NCI-H2196 (cell line): ENCODE measurements around the gene IGSF5.

Experiments
- DNase-seq: peaks from one replicate; lab custom pipeline; 2025; ENCODE audit not compliant: unreplicated experiment; lab: John Stamatoyannopoulos, UW

IGSF5 gene

DNA sequence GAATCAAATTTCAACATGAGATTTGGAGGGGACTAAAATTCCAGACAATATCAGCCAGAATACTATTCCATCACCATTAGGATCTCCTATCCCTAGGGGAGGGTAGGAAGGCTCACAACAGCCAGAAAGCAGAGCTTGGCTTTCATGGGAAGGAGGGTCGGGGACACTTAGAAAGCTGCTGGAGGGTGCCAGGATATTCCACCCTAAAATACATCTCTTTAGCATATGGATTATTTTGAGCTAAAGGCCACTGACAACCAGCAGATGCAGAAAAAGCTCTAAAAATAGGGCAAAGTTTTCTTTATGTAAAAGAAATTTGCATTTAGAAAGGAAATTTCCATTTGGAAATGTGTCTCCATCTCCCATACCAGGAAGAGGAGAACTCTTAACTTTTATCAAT lies 68.0 kb downstream of the IGSF5 start:
- no peak for DNase-seq

DNA sequence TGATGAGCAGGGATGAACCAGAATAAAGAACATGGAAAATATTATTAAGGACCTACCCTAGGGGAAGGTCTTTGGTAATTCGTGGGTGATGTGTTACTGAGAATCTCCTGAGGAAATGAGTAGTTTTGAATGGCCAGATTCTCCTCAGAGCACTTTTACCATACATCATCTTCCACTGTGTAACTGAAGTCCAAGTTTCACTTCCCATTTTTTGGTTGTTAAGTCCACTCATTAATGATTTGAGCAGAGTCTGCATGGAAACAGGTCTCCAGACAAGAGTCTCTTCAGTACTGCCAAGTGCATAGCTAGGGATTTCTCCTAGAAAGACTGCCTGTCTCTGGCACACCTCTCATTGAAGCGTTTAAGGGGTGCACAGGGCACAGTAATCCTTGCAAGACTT lies 73.6 kb downstream of the IGSF5 start:
- no peak for DNase-seq

DNA sequence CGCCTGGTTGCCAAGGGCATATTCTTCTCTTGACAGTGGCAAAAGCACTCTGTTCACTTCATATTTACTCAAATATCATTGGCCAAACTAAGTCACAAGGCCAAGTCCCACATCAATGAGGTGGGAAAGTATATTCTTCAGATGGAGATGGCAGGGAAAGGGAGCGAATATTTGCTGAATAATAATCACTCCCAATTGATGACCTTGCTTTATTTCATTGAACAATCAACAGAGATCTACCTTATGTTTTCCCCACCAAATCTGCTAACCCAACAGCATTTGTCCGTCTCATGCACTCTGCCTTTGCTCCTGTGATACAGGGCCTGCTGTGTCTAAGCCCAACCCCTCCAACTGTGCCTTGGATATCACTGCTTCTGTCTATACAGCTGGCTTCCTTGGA lies 77.1 kb downstream of the IGSF5 start:
- DNase-seq = no peak

DNA sequence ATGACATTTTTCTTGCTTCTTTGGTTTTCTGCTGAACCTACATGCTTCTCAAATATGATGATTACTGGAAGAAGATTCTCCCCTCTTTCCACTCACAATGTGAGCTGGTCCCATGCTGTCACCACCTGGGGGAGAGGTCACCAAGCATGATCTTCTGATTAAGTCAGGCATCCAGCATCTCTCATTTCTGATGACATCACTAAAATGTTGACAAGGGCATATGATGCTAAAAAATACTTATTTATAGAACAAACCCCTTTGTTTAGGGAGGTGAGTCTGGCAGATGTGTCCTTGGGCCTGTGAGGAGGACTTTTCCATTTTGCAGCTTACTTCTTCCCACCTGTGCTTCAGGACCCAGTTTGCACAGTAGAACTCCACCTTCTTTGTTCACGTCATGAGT lies 80.3 kb downstream of the IGSF5 start:
- no peak for DNase-seq

DNA sequence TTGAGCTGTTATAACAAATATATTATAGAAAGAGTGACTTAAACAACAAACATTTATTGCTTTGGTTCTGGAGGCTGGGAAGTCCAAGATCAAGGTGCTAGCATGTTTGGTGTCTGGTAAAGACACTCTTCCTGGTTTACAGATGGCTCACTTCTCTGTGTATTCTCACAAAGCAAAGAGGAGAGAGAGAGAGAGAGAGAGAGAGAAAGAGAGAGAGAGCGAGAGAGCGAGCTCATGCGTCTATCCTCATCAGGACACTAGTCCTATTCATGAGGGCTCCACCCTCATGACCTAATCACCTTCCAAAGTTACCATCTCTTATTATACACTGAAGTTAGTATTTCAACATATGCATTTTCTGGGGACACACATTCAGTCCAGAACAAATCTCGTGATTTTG lies 89.6 kb downstream of the IGSF5 start:
- DNase-seq = no peak

DNA sequence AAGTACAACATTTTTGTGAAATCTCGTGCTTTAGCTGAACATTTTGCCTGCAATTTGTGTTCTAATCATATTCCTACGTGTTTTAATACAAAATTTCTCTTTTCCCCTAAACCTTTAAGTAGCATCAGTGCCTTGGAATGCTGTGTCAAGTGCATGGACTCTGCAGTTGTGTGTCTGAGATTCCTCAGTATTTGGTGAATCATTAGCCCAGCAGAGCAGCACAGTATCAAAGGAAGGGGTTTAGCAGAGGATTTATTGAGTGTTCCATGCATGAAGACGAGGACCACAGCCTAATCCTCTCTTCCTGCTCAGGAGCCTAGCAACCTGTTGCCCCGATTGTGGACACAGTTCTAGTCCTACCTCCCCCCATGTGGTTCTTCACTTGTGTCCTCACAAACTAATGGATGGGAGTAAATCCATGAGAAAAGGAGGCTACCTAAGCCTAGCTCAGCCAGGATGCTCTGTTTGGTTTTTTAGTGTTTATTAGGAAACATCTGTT lies 92.9 kb downstream of the IGSF5 start:
- DNase-seq = no peak

DNA sequence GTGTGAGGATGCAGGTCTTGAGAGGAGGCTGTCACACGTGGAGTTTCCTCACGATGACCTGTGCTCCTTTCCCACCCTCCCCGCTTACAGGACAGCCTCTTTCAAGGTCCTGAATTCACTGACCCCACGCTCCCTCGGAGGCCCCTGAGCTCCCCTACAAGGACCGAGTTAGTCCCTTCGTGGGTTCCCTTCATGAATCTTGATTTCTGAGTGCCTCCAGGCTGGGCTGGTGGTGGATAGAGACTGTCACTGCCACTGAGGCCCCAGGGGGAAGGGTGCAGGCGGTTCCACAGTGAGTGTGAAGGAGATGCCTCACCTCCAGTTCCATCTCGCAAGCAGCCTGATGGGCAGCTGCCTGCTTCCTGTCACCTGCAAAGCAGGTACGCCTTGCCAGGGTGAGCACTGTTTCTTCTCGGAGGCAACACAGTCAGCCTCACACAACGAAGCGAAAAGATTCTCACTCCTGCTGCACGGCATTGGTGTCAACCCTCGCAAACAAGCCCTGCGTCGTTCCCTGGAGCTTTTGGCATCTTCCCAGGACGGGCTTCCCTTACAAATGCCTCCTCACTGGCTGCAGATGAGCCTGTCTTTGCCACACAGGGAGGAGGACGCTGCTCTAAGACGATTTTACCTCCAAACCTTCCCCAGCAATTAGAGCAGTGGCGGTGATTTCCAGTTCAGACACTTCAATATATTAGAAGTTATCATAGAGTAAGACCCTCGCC lies 95.6 kb downstream of the IGSF5 start:
- DNase-seq = no peak

DNA sequence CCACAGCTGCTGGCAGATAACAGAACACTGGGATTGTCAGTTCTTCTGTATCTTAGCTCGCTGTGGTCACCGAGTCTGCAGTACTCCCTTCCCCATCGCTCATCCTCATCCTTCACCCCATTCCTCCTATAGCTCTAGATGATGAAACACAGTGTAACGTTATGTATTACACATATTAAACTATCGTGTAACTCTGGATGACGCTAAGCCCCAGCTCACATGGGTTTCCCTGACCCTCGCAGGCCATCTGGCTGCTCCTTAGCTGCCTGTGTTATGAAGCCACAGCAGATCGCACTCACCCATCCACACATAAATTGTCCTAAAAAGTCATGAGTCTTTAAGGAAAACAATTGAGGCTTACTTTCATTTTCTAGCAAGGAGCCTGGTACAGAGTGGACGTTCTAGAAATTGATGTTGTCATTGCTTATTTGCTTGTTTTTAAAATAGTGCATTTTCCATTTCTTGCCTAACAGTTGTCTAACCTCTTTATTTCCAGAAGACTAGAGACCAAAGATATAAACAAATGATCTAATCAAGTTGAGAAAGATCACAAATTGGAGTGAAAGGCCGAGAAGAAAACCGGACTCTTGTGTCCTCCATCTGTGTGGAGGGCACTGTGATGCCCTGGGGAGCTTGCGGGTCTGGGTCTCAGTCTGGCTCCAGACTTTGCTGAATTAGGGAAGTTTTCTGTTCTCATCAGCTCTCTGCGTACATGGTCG lies 97.9 kb downstream of the IGSF5 start:
- DNase-seq = no peak

DNA sequence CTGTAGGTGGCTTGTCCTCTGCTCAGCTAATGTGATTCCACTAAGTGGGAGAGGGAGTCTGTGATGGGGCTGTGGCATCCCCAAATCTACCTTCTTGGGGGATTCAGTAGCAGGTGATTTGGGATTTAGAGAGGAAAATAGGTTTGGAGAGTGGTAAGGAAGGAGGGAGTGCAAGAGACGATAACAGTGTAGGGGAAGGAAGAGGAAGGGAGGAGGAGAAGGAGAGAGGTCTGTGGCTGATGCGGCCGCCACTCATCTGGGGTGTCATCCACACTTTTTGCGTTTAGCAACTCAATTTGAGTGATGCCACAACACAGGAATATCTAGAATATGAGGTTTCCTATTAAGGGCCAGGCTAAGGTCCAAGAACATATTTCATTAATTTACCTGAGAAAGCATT lies 98.5 kb downstream of the IGSF5 start:
- DNase-seq = no peak

DNA sequence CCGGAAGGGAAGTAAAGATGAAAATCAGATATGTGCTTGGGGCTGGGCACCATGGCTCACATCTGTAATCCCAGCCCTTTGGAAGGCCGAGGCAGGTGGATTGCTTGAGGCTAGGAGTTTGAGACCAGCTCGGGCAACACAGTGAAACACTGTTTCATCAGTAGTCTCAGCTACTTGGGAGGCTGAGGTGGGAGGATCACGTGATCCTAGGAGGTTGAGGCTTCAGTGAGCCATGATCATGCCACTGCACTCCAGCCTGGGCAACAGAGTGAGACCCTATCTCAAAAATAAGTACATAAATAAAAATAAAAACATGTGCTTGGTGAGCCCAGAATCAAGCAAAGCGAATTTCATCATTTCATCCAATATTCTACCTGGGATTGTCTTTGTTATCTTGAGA lies 98.9 kb downstream of the IGSF5 start:
- DNase-seq = no peak

DNA sequence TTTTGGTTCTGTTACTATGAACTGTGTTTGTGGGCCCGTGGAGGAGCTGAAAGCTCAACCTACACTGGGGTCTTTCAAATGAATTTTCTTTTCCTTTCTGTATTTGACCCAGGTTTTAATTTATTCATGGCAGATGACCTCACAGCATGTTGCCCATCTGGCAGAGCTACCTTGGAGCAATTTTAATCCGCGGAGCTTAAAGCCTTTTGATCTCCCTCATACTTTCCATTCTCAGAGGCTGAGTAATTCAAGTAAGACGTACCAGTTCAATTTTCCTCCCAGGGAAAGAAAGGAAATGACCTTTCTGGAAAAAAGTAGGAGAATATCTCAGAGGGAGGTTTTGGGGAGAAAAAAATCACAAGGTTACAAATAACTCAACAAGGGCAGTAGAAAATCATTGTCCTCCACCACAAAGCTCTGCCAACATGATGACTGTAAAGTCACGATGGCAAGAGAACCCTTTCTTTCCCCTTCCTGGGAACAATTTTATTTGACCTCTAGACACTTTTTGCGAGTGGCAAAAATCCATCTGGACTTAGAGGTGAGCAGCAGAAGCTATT lies 100.7 kb downstream of the IGSF5 start:
- DNase-seq = no peak

DNA sequence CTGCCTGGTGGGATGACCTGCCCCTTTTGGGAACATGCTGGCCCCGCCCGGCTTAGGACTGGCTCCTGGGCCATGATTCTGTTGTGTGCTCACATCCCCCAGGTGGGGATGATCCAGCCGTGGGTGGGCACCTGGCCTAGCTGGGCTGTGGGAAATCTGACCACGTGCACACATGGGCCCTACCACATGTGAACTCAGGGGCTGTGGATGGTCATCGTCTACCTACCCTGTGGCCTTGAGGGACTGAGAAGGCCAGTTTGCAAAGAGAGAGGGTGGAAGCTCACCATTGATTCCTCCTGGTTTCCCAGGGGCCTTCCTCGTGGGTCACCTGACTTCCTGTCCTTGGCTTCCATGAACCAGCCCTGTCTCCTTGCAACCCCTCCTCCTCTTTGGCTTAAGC lies 102.9 kb downstream of the IGSF5 start:
- no peak for DNase-seq

DNA sequence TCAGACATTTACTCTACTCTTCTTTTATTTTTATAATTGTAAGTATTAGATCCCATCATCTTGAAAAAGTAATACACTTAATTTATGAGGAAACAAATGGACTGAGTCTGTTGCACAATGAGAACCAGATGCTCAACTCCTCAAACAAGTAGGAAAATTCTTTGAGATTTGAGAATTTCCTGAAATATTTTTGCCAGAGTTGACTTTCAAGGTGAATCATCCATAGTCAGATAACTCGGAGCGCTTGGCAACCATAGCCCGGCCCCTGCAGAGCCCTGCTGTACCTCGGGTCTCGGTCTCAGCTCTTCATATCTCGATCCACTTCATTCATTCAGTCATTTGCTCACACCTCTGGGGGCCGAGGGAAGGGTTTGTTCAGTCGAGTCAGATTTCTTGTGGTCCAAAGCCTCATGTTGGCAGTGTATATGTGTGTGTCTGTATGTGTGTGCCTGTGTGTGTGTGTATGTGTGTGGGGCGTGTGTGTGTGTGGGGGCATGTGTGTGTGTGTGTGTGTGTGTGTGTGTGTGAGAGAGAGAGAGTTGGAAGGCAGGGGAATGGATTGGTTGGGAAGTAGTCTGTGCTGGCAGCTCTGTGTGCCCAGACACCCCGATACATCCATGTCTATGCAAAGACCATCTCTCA lies 104.2 kb downstream of the IGSF5 start:
- DNase-seq = no peak

DNA sequence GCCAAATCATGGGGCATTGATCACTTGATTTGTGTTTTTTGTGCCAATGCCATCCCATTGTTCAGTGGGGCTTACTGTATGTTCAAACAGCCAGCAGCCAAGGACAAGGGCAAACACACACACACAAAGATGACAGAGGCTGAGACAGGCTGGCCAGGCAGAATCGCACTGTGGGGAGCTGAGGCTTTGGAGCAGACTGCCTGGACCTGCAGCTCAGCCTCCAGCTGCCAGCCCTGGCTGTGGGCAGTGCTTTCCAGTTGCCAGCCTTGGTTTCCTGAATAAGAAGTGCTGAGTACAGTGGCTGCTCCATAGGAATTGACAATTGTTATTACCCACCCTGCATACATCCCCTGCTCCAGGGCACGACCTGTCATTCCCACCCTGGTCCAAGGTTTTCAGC lies 105.3 kb downstream of the IGSF5 start:
- no peak for DNase-seq

DNA sequence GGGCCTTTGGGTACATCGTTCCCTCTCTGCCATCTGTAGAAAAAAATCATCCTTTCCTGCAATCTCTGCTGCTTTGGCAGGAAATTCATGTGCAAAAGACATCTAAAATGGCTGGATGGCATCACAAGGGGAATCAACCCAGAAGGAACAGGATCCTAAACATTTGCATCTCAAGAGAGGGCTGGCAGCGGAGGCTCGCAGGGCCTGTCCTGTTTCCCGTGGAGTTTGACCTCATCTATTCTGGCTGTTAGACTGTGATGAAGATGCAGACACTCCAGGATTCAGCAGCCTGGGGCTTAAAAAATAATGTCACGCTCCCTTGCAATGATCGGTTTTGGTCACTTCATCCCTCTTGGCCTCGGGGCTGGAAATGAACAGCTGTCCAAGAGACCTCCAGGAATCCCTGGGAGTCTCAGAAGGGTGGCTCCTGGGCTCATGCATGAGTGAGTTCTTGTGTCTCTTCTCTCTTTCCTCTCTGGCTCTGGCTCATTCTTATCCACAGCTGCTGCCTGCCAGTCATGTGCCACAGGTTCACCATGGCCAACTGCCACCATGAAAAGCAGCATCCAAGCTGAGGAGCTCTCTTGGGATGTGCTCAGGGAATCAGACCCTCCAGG lies 106.1 kb downstream of the IGSF5 start:
- DNase-seq = no peak
